ENCODE data around the gene SOS2. TPM values are rescaled to one million over a fixed set of nuclear protein-coding genes. Genes with fewer than 3 reads are reported as not detected.

The SOS2 gene
- total and polyA plus RNA-seq, 11 donors = 8.8 to 47.3 (median 31.3) TPM

DNA sequence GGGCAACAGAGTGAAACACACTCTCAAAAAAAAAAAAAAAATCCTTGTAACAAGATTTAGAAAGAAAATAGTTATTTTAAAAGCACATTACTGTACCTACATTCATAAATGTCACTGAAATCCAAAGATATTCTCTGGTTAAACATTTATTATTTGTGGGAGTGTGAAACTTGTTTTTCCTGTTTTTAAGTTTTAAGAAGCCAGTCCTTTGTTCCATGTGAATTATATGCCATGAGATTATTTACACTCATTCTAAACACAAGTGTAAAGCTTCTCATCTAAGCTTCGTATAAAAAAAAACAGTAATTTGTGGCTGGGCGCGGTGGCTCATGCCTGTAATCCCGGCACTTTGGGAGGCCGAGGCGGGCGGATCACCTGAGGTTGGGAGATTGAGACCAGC is 130.0 kb downstream of the SOS2 start:
- H3K27ac ChIP-seq = no peak overlapping the region
- no peak for ATAC-seq
- intact Hi-C loops (cut with DNase I) = loop anchor here in 8 of 10 donors (5.0 to 10.0 kb wide), 4 partner anchors 97 to 219 kb away; partner anchors contain the start of gene ARF6 (in 2 of the 8)

DNA sequence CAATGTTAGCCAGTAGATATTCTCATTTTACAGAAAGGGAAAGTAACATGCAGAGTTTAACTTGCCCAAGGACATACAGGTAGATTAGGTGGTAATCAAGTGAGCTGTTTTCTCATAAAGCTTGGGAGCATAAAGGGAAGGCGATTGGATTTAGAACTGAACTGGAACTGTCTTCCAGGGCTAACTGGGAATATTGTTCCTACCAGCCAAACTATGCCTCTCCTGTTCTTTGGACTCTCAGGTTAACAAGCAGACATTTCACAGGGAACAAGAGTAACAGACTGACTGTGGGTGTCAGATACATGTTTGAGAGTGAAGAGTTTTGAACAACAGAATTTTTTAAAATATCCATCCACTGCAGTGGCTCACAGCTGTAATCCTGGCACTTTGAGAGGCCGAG is 130.6 kb downstream of the SOS2 start:
- H3K36me3 ChIP-seq = peaks cover 0 to 7% (median 0%) of the 10 kb centered on the region in 9 donors
- H3K27ac ChIP-seq = no peak overlapping the region
- TF ChIP-seq, protein P1, sequence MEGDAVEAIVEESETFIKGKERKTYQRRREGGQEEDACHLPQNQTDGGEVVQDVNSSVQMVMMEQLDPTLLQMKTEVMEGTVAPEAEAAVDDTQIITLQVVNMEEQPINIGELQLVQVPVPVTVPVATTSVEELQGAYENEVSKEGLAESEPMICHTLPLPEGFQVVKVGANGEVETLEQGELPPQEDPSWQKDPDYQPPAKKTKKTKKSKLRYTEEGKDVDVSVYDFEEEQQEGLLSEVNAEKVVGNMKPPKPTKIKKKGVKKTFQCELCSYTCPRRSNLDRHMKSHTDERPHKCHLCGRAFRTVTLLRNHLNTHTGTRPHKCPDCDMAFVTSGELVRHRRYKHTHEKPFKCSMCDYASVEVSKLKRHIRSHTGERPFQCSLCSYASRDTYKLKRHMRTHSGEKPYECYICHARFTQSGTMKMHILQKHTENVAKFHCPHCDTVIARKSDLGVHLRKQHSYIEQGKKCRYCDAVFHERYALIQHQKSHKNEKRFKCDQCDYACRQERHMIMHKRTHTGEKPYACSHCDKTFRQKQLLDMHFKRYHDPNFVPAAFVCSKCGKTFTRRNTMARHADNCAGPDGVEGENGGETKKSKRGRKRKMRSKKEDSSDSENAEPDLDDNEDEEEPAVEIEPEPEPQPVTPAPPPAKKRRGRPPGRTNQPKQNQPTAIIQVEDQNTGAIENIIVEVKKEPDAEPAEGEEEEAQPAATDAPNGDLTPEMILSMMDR (IDR thresholded peaks at IDR 0.05) = no peak
- no peak for TF ChIP-seq POLR2A (IDR thresholded peaks at IDR 0.05)
- DNase-seq (no peak), ATAC-seq (no peak)
- peaks cover 0 to 14% (median 2%) of the 10 kb centered on the region in 12 donors for H3K4me1 ChIP-seq
- no peak overlapping the region for H3K4me3 ChIP-seq
- H3K9me3 ChIP-seq = no peaks in the 10 kb centered on the region
- intact Hi-C loops (cut with DNase I) = loop anchor here in 8 of 10 donors (5.0 to 10.0 kb wide), 4 partner anchors 96 to 219 kb away; partner anchors contain the start of gene ARF6 (in 2 of the 8)
- H3K27me3 ChIP-seq = no peaks in the 10 kb centered on the region
- WGBS, 4 donors = 96 to 97% (median 97%) methylated on average over 2 of the region's 2 CpGs

More for the DNA sequence above, 130.0 kb downstream of the SOS2 start:
- peaks cover 0 to 8% (median 2%) of the 10 kb centered on the region in 12 donors for H3K4me1 ChIP-seq
- H3K27me3 ChIP-seq = no peaks in the 10 kb centered on the region
- TF ChIP-seq, protein P1 (IDR thresholded peaks at IDR 0.05) = no peak
- no peak for TF ChIP-seq POLR2A (IDR thresholded peaks at IDR 0.05)
- no peak overlapping the region for H3K4me3 ChIP-seq
- 94 to 96% (median 94%) methylated on average over 7 of the region's 7 CpGs for WGBS, 4 donors
- H3K9me3 ChIP-seq = no peaks in the 10 kb centered on the region
- H3K36me3 ChIP-seq = peaks cover 0 to 10% (median 0%) of the 10 kb centered on the region in 9 donors
- DNase-seq = no peak

DNA sequence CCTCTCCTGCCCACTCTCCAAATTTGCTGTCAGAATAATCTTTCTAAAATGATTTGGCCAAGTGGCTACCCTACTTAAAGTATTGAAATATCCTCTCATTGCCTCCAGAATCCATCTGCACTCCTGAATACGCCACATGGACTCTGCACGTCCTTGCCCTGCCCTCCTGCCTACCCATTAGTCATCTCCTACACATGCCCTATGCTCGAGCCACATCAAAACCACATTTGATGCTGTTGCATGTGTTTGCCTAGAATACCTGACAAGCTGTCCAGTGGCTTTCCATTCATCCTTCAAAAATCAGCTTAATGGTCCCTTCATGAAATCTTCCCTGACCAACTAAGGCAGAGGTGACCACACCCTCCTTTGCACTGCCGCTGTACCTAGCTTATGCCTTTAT is 132.0 kb downstream of the SOS2 start:
- DNase-seq (no peak), ATAC-seq (no peak)
- no peak for TF ChIP-seq POLR2A (IDR thresholded peaks at IDR 0.05)
- TF ChIP-seq, protein P1 (IDR thresholded peaks at IDR 0.05) = no peak
- Histone ChIP-seq H3K4me1 (peaks cover 0 to 14% (median 0%) of the 10 kb centered on the region in 12 donors), H3K9me3 (no peaks in the 10 kb centered on the region), H3K27ac (no peak overlapping the region), H3K27me3 (no peaks in the 10 kb centered on the region), H3K36me3 (peaks cover 0 to 7% (median 0%) of the 10 kb centered on the region in 9 donors), H3K4me3 (no peak overlapping the region)
- 93% methylated on average over 4 of the region's 4 CpGs for WGBS, 4 donors
- intact Hi-C loops (cut with DNase I) = no loop called here

DNA sequence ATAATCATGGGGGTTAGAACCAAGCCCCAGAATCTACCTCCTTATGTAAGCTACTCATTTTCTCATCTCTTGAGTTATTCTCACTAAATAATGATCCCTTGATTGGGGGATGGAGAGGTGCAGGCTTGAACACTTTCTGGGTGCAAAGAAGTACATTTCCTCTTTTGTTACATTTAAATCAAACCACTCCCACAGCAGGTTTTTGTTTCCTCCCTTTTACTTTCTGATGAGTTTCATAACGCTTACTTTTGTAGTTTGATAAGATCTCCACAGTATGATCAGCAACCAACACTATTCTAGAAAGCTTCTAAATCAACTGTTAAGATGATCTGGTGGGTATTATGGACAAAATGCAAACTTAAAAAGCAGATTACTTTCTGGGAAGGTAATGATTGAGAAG is 135.5 kb downstream of the SOS2 start:
- Histone ChIP-seq H3K27ac (peak overlapping the region in 1 of 12 donors; percentile 54), H3K36me3 (peaks cover 0 to 4% (median 0%) of the 10 kb centered on the region in 9 donors), H3K4me1 (peaks cover 0 to 20% (median 0%) of the 10 kb centered on the region in 12 donors), H3K4me3 (no peak overlapping the region), H3K27me3 (no peaks in the 10 kb centered on the region), H3K9me3 (no peaks in the 10 kb centered on the region)
- TF ChIP-seq POLR2A (IDR thresholded peaks at IDR 0.05) = no peak
- TF ChIP-seq, protein P1 (IDR thresholded peaks at IDR 0.05) = no peak
- intact Hi-C loops (cut with DNase I) = no loop called here
- ATAC-seq = no peak
- 69 to 78% (median 72%) methylated on average over 1 of the region's 1 CpG for WGBS, 4 donors
- DNase-seq = no peak

All from heart left ventricle (tissue), 16 donors.